Naive B cell (primary cell): ENCODE measurements around the gene OCRL. TPM values are rescaled to one million over a fixed set of nuclear protein-coding genes. Genes with fewer than 3 reads are reported as not detected.
A peak's percentile ranks its signal among the peaks of the same experiment; 100 is the strongest.

Experiments
- ATAC-seq, 2 donors: fragments of 150-1000 bp; cut with Tn5 transposase; 2 replicates each; pipeline ENCODE4 v1.10.0; 2021; ENCODE audit warnings: low read depth in 2 of 2, mild to moderate bottlenecking in 2 of 2, moderate library complexity in 2 of 2
- DNase-seq: peaks from one replicate; pipeline ENCODE4 v3.0.0; 2022
- H3K27ac Mint-ChIP-seq, 6 donors: one replicate each; pipeline ENCODE4 v1.8.0; 2020 to 2022; ENCODE audit warnings: mild to moderate bottlenecking in 6 of 6, mixed read lengths in 6 of 6, moderate library complexity in 5 of 6, inconsistent platforms in 2 of 6
- H3K27me3 Mint-ChIP-seq, 3 donors: one replicate each; pipeline ENCODE4 v1.8.0; 2021 to 2022; ENCODE audit warnings: mixed read lengths in 3 of 3, mild to moderate bottlenecking in 1 of 3
- H3K36me3 Mint-ChIP-seq, 2 donors: one replicate each; pipeline ENCODE4 v1.8.0; 2020 to 2022; ENCODE audit warnings: mixed read lengths in 2 of 2, inconsistent platforms in 1 of 2, mild to moderate bottlenecking in 1 of 2
- H3K4me1 Mint-ChIP-seq, 3 donors: one replicate each; pipeline ENCODE4 v1.8.0; 2020 to 2022; ENCODE audit warnings: mixed read lengths in 3 of 3, inconsistent platforms in 1 of 3, mild to moderate bottlenecking in 1 of 3, moderate library complexity in 1 of 3
- H3K4me3 Mint-ChIP-seq, 8 donors: one replicate each; pipeline ENCODE4 v1.8.0; 2020 to 2022; ENCODE audit warnings: mild to moderate bottlenecking in 8 of 8, mixed read lengths in 8 of 8, moderate library complexity in 8 of 8, inconsistent platforms in 2 of 8
- H3K9me3 Mint-ChIP-seq, 7 donors: one replicate each; pipeline ENCODE4 v1.8.0; 2020 to 2022; ENCODE audit warnings: mixed read lengths in 7 of 7, mild to moderate bottlenecking in 5 of 7, inconsistent platforms in 2 of 7, moderate library complexity in 1 of 7
- polyA plus RNA-seq, 6 donors: library from polyadenylated mRNA; unstranded; fragments of 300-500 nt; fragmentation: Illumina TruSeq; gene quantifications; one replicate each; pipeline ENCODE4 v1.2.3, GENCODE V29; 2021; ENCODE audit warnings: low read depth in 6 of 6

The OCRL gene
- 1 to 10 TPM in 2 of 6 donors, under 1 TPM in 3, not detected in 1; 0.35 to 1.6 (median 0.97) TPM for polyA plus RNA-seq

DNA sequence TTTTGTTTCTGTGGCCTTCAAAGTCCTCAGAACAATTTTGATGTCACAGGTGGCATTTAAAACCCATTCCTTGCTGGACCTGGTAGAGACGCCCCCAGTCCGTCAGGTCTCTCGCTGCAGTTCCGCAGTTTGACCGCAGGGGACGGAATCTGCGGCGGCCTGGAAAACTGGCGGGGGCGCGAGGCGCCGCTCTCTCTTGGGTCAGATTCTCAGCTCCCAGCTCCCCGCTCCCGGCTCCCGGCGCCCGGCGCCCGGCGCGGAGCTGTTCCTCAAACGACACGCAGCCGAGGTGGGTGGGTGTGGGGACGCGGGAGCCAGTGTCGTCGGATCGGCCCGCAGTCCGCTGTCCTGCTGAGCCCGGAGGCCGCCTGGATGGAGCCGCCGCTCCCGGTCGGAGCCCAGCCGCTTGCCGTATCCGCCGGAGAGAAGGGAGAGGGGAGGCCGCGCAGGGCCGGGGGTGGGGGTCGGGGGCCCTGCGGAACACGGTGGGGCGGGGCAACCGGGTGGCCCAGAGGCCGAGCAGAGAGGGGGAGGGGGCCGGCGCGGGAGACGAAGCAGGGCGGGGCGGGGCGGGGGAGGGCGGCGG is at the start of gene OCRL:
OCRL (plus strand) TSS at position 192 of the 586 bp plus-strand sequence; CDS start at position 373, 181 bp downstream.
- DNase-seq (peak; percentile 53), ATAC-seq (peak; percentile 91)
- Mint-ChIP-seq H3K4me1 (peaks cover 3 to 13% (median 6%) of the 10 kb centered on the region in 3 donors), H3K27me3 (peaks cover 0 to 18% (median 4%) of the 10 kb centered on the region in 3 donors), H3K4me3 (peak within 1 kb of the TSS; percentile 52 to 88 (median 82)), H3K9me3 (no peaks in the 10 kb centered on the region), H3K36me3 (no peaks in the 10 kb centered on the region), H3K27ac (peak within 1 kb of the TSS in 3 of 6 donors; percentile 18 to 76 (median 44))

DNA sequence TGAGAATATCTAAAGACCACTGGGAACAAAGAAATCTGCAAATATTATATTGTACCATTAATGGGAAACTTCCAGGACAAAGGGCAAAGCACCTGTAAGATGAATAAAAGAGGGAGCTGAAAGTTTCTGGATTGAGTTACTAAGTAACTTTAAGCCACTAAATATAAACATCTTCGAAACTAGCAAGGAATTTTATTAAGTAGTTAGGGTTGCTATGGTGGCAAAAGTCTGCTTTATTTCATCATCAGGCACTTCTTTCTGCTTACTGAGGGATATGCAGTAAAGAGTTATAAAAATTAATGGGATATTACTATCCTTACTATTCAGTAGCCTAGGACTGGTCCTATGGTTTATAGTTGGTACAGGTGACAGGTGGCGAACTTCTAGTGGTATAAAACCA is 49.7 kb upstream of the OCRL start:
- Mint-ChIP-seq H3K27ac (no peak overlapping the region), H3K9me3 (no peaks in the 10 kb centered on the region), H3K4me3 (no peak overlapping the region), H3K4me1 (no peaks in the 10 kb centered on the region), H3K27me3 (no peaks in the 10 kb centered on the region), H3K36me3 (no peaks in the 10 kb centered on the region)
- no peak for ATAC-seq
- no peak for DNase-seq

DNA sequence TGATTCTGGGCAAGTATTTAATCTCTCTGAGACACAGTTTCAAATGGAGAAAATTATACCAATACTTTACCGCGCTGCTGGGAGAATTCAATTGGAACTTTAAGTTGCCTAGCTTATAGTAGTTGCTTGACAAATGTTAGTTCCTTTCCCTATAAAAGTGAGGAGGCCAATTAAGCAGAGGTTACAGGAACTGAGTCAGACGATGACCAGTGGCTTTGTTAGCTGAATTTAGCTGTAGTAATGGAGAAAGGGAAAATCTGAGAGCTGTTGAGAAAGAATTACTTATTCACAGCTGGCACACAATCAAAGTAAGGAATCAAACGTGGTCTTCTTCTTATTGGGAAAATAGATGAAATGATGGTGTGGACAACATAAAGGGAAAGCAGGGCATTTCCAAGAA is 46.4 kb upstream of the OCRL start:
- DNase-seq = no peak
- Mint-ChIP-seq H3K9me3 (no peaks in the 10 kb centered on the region), H3K36me3 (no peaks in the 10 kb centered on the region), H3K4me3 (no peak overlapping the region), H3K27ac (no peak overlapping the region), H3K27me3 (peaks cover 0 to 5% (median 0%) of the 10 kb centered on the region in 3 donors), H3K4me1 (no peaks in the 10 kb centered on the region)
- no peak for ATAC-seq

DNA sequence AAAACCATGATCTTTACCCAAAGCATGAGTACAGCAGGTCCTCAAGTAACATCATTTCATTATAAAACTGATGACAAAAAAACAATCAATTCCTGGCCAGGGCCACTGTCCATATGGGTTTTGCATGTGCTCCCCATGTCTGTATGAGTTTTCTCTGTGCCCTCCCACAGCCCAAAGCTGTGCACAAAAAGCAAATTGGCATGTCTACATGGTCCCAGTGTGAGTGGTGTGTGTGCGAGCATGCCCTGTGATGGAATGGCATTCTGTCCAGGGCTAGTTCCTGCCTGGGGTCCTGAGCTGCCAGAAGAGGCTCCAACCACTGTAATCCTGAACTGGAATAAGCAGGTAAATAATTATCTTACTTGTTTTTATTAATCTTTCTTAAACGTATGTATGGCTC is 45.2 kb upstream of the OCRL start:
- Mint-ChIP-seq H3K27me3 (peaks cover 0 to 5% (median 0%) of the 10 kb centered on the region in 3 donors), H3K36me3 (no peaks in the 10 kb centered on the region), H3K4me1 (no peaks in the 10 kb centered on the region), H3K9me3 (no peaks in the 10 kb centered on the region), H3K4me3 (no peak overlapping the region), H3K27ac (peak overlapping the region in 1 of 6 donors; percentile 24)
- DNase-seq = no peak
- no peak for ATAC-seq

DNA sequence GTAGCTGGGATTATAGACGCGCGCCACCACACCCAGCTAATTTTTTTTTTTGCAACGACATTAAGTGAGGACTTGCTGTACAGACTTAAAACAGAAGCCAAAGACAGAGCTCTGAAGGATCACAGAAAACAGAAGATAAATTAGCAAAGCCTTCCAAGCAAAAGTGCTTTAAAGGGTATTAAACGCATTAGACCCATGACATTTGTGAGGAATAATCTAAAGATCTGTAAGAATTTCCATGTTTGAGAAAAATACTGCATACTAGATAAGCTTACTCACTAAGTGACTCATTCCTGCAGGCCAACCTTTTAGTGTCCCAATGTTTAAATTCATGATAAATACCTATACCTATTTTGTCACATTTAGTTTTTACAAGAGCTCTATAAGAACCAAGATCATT is 44.2 kb upstream of the OCRL start:
- H3K36me3 Mint-ChIP-seq = no peaks in the 10 kb centered on the region
- H3K4me3 Mint-ChIP-seq = no peak overlapping the region
- no peak overlapping the region for H3K27ac Mint-ChIP-seq
- H3K9me3 Mint-ChIP-seq = no peaks in the 10 kb centered on the region
- H3K27me3 Mint-ChIP-seq = peaks cover 0 to 5% (median 0%) of the 10 kb centered on the region in 3 donors
- DNase-seq (no peak), ATAC-seq (no peak)
- H3K4me1 Mint-ChIP-seq = no peaks in the 10 kb centered on the region

DNA sequence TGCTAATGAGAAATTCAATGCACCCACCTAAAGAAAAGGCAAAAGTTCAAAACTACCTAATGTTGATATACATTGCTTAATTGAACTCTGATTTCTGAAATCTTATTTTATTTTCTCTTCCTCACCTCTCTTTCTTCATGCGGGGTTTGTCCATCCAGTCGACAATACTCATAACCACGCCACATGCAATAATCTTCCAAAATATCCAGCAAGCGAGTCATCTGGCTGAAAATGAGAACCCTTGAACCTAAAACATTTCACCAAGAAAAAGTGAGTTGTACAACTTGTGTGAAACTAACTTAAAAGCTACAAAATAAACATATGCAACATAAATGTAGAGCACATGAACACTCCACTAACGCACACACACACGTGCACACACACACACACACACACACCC is 43.4 kb upstream of the OCRL start:
- peaks cover 0 to 5% (median under 1%) of the 10 kb centered on the region in 3 donors for H3K27me3 Mint-ChIP-seq
- no peak overlapping the region for H3K27ac Mint-ChIP-seq
- no peak overlapping the region for H3K4me3 Mint-ChIP-seq
- H3K4me1 Mint-ChIP-seq = no peaks in the 10 kb centered on the region
- no peaks in the 10 kb centered on the region for H3K9me3 Mint-ChIP-seq
- H3K36me3 Mint-ChIP-seq = no peaks in the 10 kb centered on the region
- DNase-seq (no peak), ATAC-seq (no peak)

DNA sequence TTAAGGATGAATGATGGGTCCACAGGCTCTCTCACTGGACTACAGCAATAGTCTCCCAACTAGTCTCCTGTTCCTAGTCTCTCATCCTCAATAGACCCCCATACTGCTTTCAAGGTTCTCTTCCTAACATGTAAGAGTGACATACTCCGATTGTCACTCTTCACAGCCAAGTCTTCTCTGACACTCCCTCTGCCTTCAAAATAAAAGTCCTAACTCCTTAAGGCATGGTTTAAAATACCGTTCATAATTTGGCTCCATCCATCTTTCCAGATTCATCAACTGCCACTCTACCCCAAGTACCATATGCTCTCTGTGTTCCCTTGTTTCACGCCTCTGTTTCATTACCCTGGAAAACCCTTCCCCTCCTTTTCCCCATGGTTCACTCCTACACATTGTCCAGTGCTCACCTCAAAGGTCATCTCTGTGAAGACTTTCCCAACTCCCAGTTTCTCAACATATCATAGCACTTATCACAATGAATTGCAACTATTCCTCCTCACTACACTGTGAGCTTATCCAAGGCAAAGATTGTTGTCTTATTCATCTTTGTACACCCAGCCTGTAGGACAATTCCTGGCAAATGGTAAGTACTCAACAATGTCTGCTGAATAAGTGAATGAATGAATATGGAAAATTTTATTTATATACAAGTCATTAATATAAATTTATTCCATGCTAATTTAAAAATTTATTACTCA is 42.8 kb upstream of the OCRL start:
- H3K27me3 Mint-ChIP-seq = peaks cover 0 to 7% (median 5%) of the 10 kb centered on the region in 3 donors
- no peaks in the 10 kb centered on the region for H3K4me1 Mint-ChIP-seq
- no peak for DNase-seq
- no peak overlapping the region for H3K4me3 Mint-ChIP-seq
- no peaks in the 10 kb centered on the region for H3K36me3 Mint-ChIP-seq
- peak overlapping the region in 1 of 6 donors; percentile 14 for H3K27ac Mint-ChIP-seq
- no peaks in the 10 kb centered on the region for H3K9me3 Mint-ChIP-seq
- ATAC-seq = no peak

DNA sequence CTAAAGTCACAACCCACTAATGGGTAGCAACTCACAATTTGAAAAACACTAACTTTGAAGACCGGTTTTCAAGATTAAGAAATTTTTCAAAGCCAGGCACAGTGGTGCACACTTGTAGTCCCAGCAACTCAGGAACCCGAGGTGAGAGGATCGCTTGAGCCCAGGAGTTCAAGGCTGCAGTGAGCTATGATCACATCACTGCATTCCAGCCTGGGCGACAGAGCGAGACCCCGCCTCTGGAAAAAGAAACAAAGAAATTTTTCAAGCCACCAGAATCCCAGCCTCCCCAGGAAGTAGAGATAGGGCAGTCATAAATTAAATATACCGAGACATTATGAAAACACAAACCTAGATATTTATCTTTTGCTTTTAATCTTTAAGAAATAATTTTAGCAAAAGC is 29.7 kb upstream of the OCRL start:
- DNase-seq (no peak), ATAC-seq (no peak)
- Mint-ChIP-seq H3K4me3 (no peak overlapping the region), H3K27ac (no peak overlapping the region), H3K27me3 (peaks cover 0 to 11% (median 5%) of the 10 kb centered on the region in 3 donors), H3K9me3 (peaks cover 0 to 2% (median 0%) of the 10 kb centered on the region in 7 donors), H3K4me1 (no peaks in the 10 kb centered on the region), H3K36me3 (no peaks in the 10 kb centered on the region)

DNA sequence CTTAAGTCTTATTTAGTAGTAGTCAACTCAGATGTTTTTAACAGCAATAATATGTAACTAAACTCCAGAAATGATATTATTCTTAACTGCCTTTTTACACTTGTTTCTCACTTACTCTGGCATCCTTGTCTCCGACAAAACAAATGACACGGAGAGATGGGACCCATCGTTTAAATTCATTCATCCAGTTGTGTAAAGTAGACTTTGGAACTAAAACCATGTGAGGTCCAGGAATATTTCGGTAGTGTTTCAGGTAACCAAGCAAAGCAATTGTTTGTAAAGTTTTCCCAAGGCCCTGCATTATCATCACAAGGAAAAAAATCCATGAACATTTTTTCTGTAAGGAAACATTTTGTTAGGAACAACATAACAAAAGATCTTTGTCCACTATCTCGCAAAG is 28.4 kb upstream of the OCRL start:
- H3K4me3 Mint-ChIP-seq = no peak overlapping the region
- peaks cover 0 to 2% (median 0%) of the 10 kb centered on the region in 7 donors for H3K9me3 Mint-ChIP-seq
- no peaks in the 10 kb centered on the region for H3K36me3 Mint-ChIP-seq
- H3K4me1 Mint-ChIP-seq = no peaks in the 10 kb centered on the region
- DNase-seq (no peak), ATAC-seq (no peak)
- H3K27me3 Mint-ChIP-seq = peaks cover 0 to 11% (median 10%) of the 10 kb centered on the region in 3 donors
- no peak overlapping the region for H3K27ac Mint-ChIP-seq

DNA sequence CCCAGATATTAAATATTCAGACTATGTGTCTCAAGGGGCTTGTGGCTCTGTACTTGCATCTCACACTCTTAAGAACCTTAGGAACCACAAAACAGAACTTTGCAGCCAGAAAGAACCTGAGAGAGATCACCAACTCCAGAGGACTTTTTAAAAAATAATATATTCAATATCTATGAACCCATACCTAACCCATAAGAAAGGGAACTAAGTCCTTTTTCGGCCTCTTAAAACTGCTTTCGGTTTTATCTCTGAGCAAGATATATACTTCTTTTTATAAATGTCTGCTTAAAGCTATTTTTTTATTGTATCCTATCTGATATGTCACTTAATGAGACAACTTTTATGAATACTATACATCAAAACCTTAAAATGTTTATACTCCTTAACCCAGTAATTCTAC is 27.6 kb upstream of the OCRL start:
- no peak for DNase-seq
- H3K4me1 Mint-ChIP-seq = no peaks in the 10 kb centered on the region
- H3K9me3 Mint-ChIP-seq = peaks cover 0 to 2% (median 0%) of the 10 kb centered on the region in 7 donors
- no peak for ATAC-seq
- H3K36me3 Mint-ChIP-seq = no peaks in the 10 kb centered on the region
- H3K27me3 Mint-ChIP-seq = peaks cover 0 to 11% (median 10%) of the 10 kb centered on the region in 3 donors
- no peak overlapping the region for H3K27ac Mint-ChIP-seq
- no peak overlapping the region for H3K4me3 Mint-ChIP-seq

DNA sequence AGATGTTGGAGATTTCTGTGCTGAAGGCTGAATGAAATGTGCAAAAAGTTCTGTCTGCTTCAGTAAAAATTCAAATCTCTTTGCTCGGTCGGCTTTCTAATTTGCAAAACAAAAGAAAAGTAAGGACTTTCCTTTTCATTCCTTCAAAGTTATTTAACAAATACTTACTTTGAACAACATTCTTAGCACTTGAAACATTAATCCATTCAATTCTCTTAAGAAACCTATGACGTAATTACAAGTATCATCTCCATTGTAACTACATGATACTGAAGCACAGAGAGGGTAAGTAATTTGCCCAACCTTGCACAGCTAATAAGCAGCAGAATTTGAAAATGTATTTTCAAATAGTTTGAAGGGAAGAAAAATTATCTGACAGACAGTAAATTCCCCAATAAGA is 23.7 kb upstream of the OCRL start:
- Mint-ChIP-seq H3K4me1 (no peaks in the 10 kb centered on the region), H3K9me3 (peaks cover 0 to 2% (median 0%) of the 10 kb centered on the region in 7 donors), H3K27ac (no peak overlapping the region), H3K27me3 (peaks cover 0 to 17% (median 10%) of the 10 kb centered on the region in 3 donors), H3K4me3 (no peak overlapping the region), H3K36me3 (no peaks in the 10 kb centered on the region)
- DNase-seq (no peak), ATAC-seq (no peak)

DNA sequence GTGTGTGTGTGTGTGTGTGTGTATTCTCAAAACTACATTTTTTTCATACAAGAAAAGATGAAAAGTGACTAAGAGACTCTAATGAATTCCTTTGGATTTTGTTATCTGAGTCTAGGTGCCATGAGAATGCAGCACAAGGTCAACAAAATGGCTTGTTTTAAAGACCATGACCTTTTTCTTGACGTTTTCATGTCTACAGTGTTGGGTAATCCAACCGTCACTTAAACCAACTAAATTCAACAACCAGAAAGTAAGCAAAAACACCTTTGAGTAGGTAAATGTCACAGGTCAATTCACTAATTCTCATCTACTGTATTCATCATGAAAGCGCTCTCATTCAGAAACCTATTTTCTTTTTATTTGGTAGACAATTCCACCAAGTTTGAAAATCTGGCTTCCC is 19.9 kb upstream of the OCRL start:
- Mint-ChIP-seq H3K27me3 (peaks cover 0 to 15% (median 10%) of the 10 kb centered on the region in 3 donors), H3K27ac (no peak overlapping the region), H3K36me3 (peaks cover 0 to 9% of the 10 kb centered on the region in 2 donors), H3K9me3 (peaks cover 0 to 5% (median 3%) of the 10 kb centered on the region in 7 donors), H3K4me1 (peaks cover 0 to 8% (median 3%) of the 10 kb centered on the region in 3 donors), H3K4me3 (no peak overlapping the region)
- no peak for DNase-seq
- ATAC-seq = no peak

DNA sequence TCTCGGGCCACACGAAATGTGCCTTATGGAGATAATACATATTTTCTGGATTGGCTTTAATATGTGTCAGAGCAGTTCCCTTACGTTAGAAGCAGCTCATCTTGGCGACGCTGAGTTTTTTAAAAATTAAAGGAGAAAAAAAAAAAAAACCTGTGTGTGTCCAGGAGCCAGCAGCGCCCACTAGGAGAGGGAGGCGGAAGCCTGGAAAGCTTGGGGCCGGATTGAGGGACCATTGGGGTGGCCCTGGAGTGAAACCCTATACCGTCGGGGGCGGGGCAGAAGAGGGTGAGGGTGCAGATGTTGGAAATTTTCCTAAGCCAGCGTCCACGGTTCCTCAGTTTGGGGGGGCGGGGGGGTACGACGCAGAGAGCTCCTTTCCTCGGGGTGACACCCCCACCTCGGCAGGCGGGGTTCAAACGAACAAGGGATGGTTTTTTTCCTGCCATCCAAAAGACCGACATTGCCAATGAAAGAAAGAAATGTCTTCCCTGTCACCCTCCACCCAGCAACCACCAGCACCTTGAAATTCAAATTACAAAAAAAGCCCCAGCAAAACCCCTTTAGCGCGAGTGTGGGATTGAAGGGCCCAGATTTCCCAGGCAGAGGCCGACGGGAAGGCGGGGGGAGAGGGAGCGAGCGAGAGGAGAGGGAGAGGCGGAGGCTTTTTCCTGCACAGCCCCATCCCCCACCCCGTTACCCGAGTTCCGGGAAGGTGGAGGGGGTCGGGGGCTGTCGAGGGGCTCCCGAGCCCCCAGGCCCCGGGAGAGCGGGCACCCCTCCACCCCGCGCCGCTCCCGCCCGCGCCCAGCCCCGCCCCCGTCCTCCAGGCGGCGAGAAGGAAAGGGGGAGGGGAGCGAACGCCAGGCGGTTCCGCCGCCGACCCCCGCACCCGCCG is 17.6 kb upstream of the OCRL start:
- ATAC-seq (peak in 1 of 2 donors; percentile 9), DNase-seq (no peak)
- Mint-ChIP-seq H3K27ac (peak overlapping the region in 3 of 6 donors; percentile 43 to 76 (median 61)), H3K4me3 (peak overlapping the region; percentile 82 to 93 (median 86)), H3K4me1 (peaks cover 0 to 8% (median 3%) of the 10 kb centered on the region in 3 donors), H3K27me3 (peaks cover 0 to 15% (median 4%) of the 10 kb centered on the region in 3 donors), H3K9me3 (peaks cover 0 to 5% (median 3%) of the 10 kb centered on the region in 7 donors), H3K36me3 (peaks cover 0 to 9% of the 10 kb centered on the region in 2 donors)
